NOMO-1 (cell line): Measurements from ENCODE around the gene MRPL4.

ENCODE experiments used
- DNase-seq, 2 experiments: peaks; one replicate each; lab custom pipeline; 2025; ENCODE audit not compliant: unreplicated experiment in 2 of 2; lab: John Stamatoyannopoulos, UW

The MRPL4 gene

DNA sequence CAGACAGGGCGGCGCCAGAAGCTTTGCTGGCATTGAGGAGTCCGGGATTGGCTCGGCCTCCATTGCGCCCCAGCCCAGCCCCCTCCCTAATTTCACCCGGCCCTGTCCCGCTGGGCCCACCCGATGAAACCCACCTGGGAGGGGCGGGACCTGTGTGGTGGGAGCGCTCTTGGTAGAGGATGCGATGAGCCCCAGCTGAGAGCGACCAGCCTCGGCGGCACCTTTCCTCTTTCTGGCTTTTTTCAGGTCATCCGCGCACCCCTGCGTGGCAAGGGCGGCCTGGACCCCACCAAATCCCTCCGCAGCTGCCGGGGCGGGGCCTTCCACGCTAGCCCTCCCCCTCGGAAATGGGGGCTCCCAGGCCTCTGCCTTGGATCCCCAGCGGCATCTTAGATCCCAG is 57.4 kb downstream of the MRPL4 start, which contains the start of gene ZGLP1:
ZGLP1 (minus strand) TSS at position 393 of the 400 bp plus-strand sequence.
- no peak for DNase-seq
